Smooth muscle cell (in vitro differentiated cells): ENCODE results near the gene ATP2C2. TPM values are rescaled to one million over a fixed set of nuclear protein-coding genes. Genes with fewer than 3 reads are reported as not detected.

Source experiments
- DNase-seq: peaks from one replicate; lab custom pipeline; 2025; ENCODE audit not compliant: unreplicated experiment; lab: John Stamatoyannopoulos, UW
- H2AFZ ChIP-seq: fragments of 200-600 bp; sonication (generic); 2 replicates; pipeline ENCODE4 v1.6.0; 2016; ENCODE audit warnings: antibody characterized with exemption, low read depth, mild to moderate bottlenecking
- H3F3A ChIP-seq: fragments of 200-600 bp; sonication (generic); 2 replicates; pipeline ENCODE4 v1.6.0; 2017; ENCODE audit warnings: antibody characterized with exemption, low read depth
- H3K27ac ChIP-seq: fragments of 200-600 bp; sonication (generic); 2 replicates; pipeline ENCODE4 v1.5.1; 2016; ENCODE audit warnings: low read depth, mild to moderate bottlenecking
- H3K27me3 ChIP-seq: fragments of 200-600 bp; sonication (generic); 2 replicates; pipeline ENCODE4 v1.6.1; 2016; ENCODE audit warnings: low read depth, mild to moderate bottlenecking
- H3K36me3 ChIP-seq: fragments of 200-600 bp; sonication (generic); 2 replicates; pipeline ENCODE4 v1.5.1; 2016; ENCODE audit warnings: low read depth
- H3K4me1 ChIP-seq: fragments of 200-600 bp; sonication (generic); 2 replicates; pipeline ENCODE4 v1.5.1; 2016; ENCODE audit warnings: low read depth
- H3K4me2 ChIP-seq: fragments of 200-600 bp; sonication (generic); 2 replicates; pipeline ENCODE4 v1.6.0; 2016; ENCODE audit warnings: mild to moderate bottlenecking
- H3K4me3 ChIP-seq: fragments of 200-600 bp; sonication (generic); 2 replicates; pipeline ENCODE4 v1.5.1; 2016; ENCODE audit warnings: mild to moderate bottlenecking
- H3K79me2 ChIP-seq: fragments of 200-600 bp; sonication (generic); 2 replicates; pipeline ENCODE4 v1.6.0; 2016; ENCODE audit warnings: low read depth, mild to moderate bottlenecking
- H3K9ac ChIP-seq: fragments of 200-600 bp; sonication (generic); 2 replicates; pipeline ENCODE4 v1.6.0; 2016; ENCODE audit warnings: low read depth
- H3K9me3 ChIP-seq: fragments of 200-600 bp; sonication (generic); replicated peaks from 2 replicates; pipeline ENCODE4 v1.5.1; 2016; ENCODE audit warnings: low read depth
- H4K20me1 ChIP-seq: fragments of 200-600 bp; sonication (generic); 2 replicates; pipeline ENCODE4 v1.6.0; 2016; ENCODE audit warnings: low read depth
- WGBS: methylation state at CpG from one replicate; pipeline ENCODE4 v1.1.7; 2016; ENCODE audit warnings: low lambda C conversion rate; 5-methylcytosine and 5-hydroxymethylcytosine counted together
- polyA plus RNA-seq: library from polyadenylated mRNA; unstranded; fragments of >200 nt; fragmentation: Nextera tagmentation; extraction: Ambion mirVana; gene quantifications from 2 replicates; pipeline ENCODE4 v1.2.1, GENCODE V29; 2016
- total RNA-seq: library from RNA; depleted of rRNA; stranded (reverse); fragments of >200 nt; gene quantifications from 2 replicates; pipeline ENCODE4 v1.2.3, GENCODE V29; 2014
- TF ChIP-seq, protein P1 (sequence below): fragments of 200-600 bp; sonication (generic); IDR thresholded peaks from 2 replicates; pipeline ENCODE4 v1.5.1; 2017; ENCODE audit warnings: borderline replicate concordance, mild to moderate bottlenecking, antibody characterized with exemption; ENCODE audit not compliant: insufficient read depth, poor library complexity, severe bottlenecking

ATP2C2 gene
- total and polyA plus RNA-seq, 2 experiments from 2014 or later, result 3.1 to 4.1 TPM

DNA sequence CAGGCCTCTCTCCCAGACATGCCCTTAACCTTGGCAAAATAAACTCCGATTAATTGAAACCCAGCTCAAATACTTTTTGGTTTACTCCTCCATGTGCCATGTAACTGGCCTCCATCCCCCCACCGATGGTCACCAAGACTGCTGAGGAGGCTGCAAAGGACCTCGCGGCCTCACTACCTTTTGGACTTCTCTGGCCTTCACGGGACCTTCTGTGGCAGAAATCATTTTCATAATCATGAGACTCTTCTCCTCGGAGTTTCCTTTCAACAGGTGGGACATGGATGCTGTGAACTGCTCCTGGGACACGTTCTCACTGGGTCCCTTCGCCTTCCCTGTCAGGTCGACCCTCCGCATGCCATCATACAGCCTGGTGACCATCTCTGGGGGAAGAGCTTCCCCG, 127.2 kb downstream of the ATP2C2 start:
- Histone ChIP-seq H3K4me1 (no peaks in the 10 kb centered on the region), H4K20me1 (peaks cover 20% of the 10 kb centered on the region), H3K36me3 (peaks cover 40% of the 10 kb centered on the region), H3K79me2 (peaks cover 6% of the 10 kb centered on the region), H3K9ac (no peak overlapping the region), H3K4me3 (no peak overlapping the region), H3F3A (no peaks in the 10 kb centered on the region), H3K4me2 (no peak overlapping the region), H3K9me3 (no peaks in the 10 kb centered on the region), H3K27ac (no peak overlapping the region), H3K27me3 (no peaks in the 10 kb centered on the region), H2AFZ (no peak overlapping the region)
- DNase-seq, result no peak
- 97% methylated on average over 11 of the region's 11 CpGs for WGBS
- TF ChIP-seq, protein P1, sequence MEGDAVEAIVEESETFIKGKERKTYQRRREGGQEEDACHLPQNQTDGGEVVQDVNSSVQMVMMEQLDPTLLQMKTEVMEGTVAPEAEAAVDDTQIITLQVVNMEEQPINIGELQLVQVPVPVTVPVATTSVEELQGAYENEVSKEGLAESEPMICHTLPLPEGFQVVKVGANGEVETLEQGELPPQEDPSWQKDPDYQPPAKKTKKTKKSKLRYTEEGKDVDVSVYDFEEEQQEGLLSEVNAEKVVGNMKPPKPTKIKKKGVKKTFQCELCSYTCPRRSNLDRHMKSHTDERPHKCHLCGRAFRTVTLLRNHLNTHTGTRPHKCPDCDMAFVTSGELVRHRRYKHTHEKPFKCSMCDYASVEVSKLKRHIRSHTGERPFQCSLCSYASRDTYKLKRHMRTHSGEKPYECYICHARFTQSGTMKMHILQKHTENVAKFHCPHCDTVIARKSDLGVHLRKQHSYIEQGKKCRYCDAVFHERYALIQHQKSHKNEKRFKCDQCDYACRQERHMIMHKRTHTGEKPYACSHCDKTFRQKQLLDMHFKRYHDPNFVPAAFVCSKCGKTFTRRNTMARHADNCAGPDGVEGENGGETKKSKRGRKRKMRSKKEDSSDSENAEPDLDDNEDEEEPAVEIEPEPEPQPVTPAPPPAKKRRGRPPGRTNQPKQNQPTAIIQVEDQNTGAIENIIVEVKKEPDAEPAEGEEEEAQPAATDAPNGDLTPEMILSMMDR, result no peak

DNA sequence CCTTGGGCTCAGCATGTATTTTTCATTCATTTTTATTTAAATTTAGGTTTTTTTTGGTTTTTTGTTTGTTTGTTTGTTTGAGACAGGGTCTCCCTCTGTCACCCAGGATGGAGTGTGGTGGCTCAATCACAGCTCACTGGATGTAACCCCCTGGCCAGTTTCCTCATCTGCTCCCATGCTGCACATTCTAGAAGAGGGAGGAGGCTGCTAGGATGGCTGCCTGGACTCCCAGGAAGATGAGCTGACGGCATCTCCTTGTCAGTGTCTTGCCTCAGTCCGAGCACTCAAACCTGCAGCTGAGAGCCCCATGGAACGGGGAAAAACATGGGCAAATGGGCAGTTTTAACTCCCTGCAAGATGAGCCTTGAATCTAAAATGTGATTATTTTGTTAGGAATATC, 128.7 kb downstream of the ATP2C2 start:
- DNase-seq, result no peak
- TF ChIP-seq, protein P1, result no peak
- Histone ChIP-seq H3K4me2 (no peak overlapping the region), H3K27me3 (no peaks in the 10 kb centered on the region), H3K79me2 (peaks cover 6% of the 10 kb centered on the region), H3F3A (no peaks in the 10 kb centered on the region), H3K4me3 (no peak overlapping the region), H2AFZ (no peak overlapping the region), H4K20me1 (peaks cover 22% of the 10 kb centered on the region), H3K9me3 (no peaks in the 10 kb centered on the region), H3K9ac (no peak overlapping the region), H3K27ac (no peak overlapping the region), H3K36me3 (peaks cover 37% of the 10 kb centered on the region), H3K4me1 (no peaks in the 10 kb centered on the region)
- 98% methylated on average over 3 of the region's 3 CpGs for WGBS

DNA sequence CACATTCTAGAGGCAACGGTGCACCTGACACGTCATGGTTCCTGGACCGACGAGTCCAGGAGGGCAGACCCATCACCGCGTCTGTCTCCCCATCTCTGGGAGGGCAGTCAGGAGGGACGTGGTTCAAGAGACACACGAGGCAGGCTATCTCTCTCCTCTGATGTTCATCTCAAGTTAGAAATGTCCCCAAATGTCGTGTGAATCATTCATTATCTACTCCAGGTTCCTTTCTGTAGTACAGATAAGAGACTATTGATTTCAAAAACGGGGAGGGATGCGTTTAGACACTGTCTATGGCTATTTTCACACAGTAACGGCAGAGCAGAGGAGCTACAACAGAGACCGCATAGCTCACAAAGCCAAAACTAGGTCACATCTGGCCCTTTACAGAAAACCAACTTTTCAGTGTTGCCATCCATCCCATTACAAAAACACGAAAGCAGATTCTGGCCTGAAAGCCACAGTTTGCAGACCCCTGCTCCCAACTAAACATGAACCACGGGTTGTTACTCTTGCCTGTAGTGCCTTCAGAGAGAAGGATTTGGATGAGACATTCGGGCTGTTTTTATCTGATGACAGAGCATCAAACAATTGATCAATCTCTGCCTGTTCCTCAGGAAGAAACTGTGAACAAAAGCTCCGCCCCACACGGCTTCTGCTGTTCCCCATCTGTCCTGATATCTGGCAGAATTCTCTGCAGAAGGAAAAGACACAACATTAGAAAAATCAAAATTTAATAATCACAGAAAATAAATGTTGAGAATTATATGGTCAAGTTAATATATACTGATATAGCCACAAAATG, 129.3 kb downstream of the ATP2C2 start:
- peaks cover 36% of the 10 kb centered on the region for H3K36me3 ChIP-seq

More for the DNA sequence above, 129.3 kb downstream of the ATP2C2 start:
- TF ChIP-seq, protein P1, result no peak
- Histone ChIP-seq H3K4me3 (no peak overlapping the region), H3K4me1 (no peaks in the 10 kb centered on the region), H3K27ac (no peak overlapping the region), H3F3A (no peaks in the 10 kb centered on the region), H3K4me2 (no peak overlapping the region), H3K79me2 (peaks cover 6% of the 10 kb centered on the region), H3K9ac (no peak overlapping the region), H3K9me3 (no peaks in the 10 kb centered on the region), H2AFZ (no peak overlapping the region), H3K27me3 (no peaks in the 10 kb centered on the region), H4K20me1 (peaks cover 22% of the 10 kb centered on the region)
- no peak for DNase-seq
- WGBS, result 92% methylated on average over 18 of the region's 18 CpGs
